Measurements from ENCODE around the gene NSMCE3.

- no peak for TF ChIP-seq EZH2phosphoT487 (IDR thresholded peaks at IDR 0.05; ENCODE audit: unreplicated experiment)
- no peak for TF ChIP-seq CTCF (conservative IDR thresholded peaks at IDR 0.05; ENCODE audit: low read depth in 2 of 2)
- no peak for TF ChIP-seq EZH2 (IDR thresholded peaks at IDR 0.05; ENCODE audit: low read depth, unreplicated experiment)
- TF ChIP-seq POLR2AphosphoS5 (IDR thresholded peaks at IDR 0.05; ENCODE audit: low read depth): no peak
- TF ChIP-seq STAT1 (IDR thresholded peaks at IDR 0.05; ENCODE audit: unreplicated experiment): no peak
- no peak for TF ChIP-seq REST (IDR thresholded peaks at IDR 0.05; ENCODE audit: unreplicated experiment)
- TF ChIP-seq NANOG (IDR thresholded peaks at IDR 0.05; ENCODE audit: borderline replicate concordance): no peak
These were observed 25.1 kb downstream of the NSMCE3 start for GRCh38 chr15:29244544-29244943.

Measured in GM23338 (cell line).